Endothelial cell of umbilical vein (primary cell): ENCODE results near the gene SERPINF2.

ENCODE experiments used
- CTCF ChIP-seq, 2 donors: IDR thresholded peaks; 1 replicate in 1 of 2; 2 replicates in 1 of 2; pipeline ENCODE4 v1.5.1; 2011; ENCODE audit warnings: low read length in 2 of 2, mild to moderate bottlenecking in 2 of 2, moderate library complexity in 2 of 2, control low read depth in 1 of 2, inconsistent platforms in 1 of 2, low read depth in 1 of 2; ENCODE audit not compliant: insufficient read depth in 1 of 2; ENCODE audit errors: extremely low read depth in 1 of 2
- EZH2 ChIP-seq: IDR thresholded peaks from 2 replicates; pipeline ENCODE4 v1.6.1; 2012; ENCODE audit warnings: borderline replicate concordance, low read depth, mild to moderate bottlenecking, moderate library complexity, low read length, inconsistent platforms; ENCODE audit not compliant: severe bottlenecking
- FOS ChIP-seq: IDR thresholded peaks from 2 replicates; pipeline ENCODE4 v1.6.1; 2011; ENCODE audit warnings: mild to moderate bottlenecking, low read length, moderate library complexity, borderline replicate concordance; ENCODE audit not compliant: insufficient read depth
- GATA2 ChIP-seq: IDR thresholded peaks from 2 replicates; pipeline ENCODE4 v1.7.0; 2011; ENCODE audit warnings: low read depth, mild to moderate bottlenecking, moderate library complexity, mixed read lengths, low read length; ENCODE audit not compliant: insufficient read length, insufficient read depth
- JUN ChIP-seq: IDR thresholded peaks from 2 replicates; pipeline ENCODE4 v1.6.1; 2011; ENCODE audit warnings: borderline replicate concordance, low read depth; ENCODE audit not compliant: insufficient read length, insufficient read depth
- MAX ChIP-seq: IDR thresholded peaks from 2 replicates; pipeline ENCODE4 v1.6.1; 2011; ENCODE audit not compliant: insufficient read depth, insufficient read length
- MYC ChIP-seq: IDR thresholded peaks from one replicate; pipeline ENCODE4 v1.6.1; 2011; ENCODE audit warnings: mild to moderate bottlenecking, low read depth, low read length
- POLR2A ChIP-seq: IDR thresholded peaks from 2 replicates; pipeline ENCODE4 v1.6.1; 2012; ENCODE audit warnings: low read depth, mild to moderate bottlenecking, control low read depth, low read length
- POLR2AphosphoS5 ChIP-seq: IDR thresholded peaks from 2 replicates; pipeline ENCODE4 v1.6.1; 2012; ENCODE audit warnings: low read depth, mild to moderate bottlenecking, control low read depth, low read length, moderate library complexity; ENCODE audit not compliant: insufficient read depth

GRCh38 chr17:1715803-1716075 is 26.9 kb upstream of the SERPINF2 start:
- TF ChIP-seq CTCF (IDR thresholded peaks at IDR 0.05; ENCODE audit: extremely low read depth in 1 of 2, insufficient read depth in 1 of 2, low read depth in 1 of 2, low read length in 2 of 2) (no peak), POLR2AphosphoS5 (no peak), GATA2 (no peak), MYC (no peak), MAX (no peak), POLR2A (peak; percentile 9), FOS (no peak), EZH2 (no peak), JUN (no peak)
